BJ (cell line): ENCODE results near the gene CLNK. TPM values are rescaled to one million over a fixed set of nuclear protein-coding genes. Genes with fewer than 3 reads are reported as not detected.

Experiments used
- CTCF ChIA-PET: fragments of 350-600 bp; formaldehyde crosslinking; extraction: SDS; loops from one replicate; lab custom pipeline; 2021; ENCODE audit warnings: antibody characterized with exemption, inconsistent platforms; lab: Yijun Ruan, JAX
- POLR2A ChIA-PET: fragments of 300-600 bp; sonication (Branson Sonifier 250); formaldehyde crosslinking; extraction: SDS; loops from one replicate; lab custom pipeline; 2021; ENCODE audit warnings: antibody characterized with exemption; lab: Charles Lee
- DNase-seq: peaks from one replicate; pipeline ENCODE4 v3.0.0-alpha.2; 2011; ENCODE audit warnings: low read depth
- H3K27me3 ChIP-seq: 2 replicates; pipeline ENCODE4 v1.6.0; 2011; ENCODE audit warnings: low read length; ENCODE audit not compliant: control insufficient read depth, insufficient read depth
- H3K36me3 ChIP-seq: 2 replicates; pipeline ENCODE4 v1.5.1; 2011; ENCODE audit warnings: low read length; ENCODE audit not compliant: control insufficient read depth, insufficient read depth
- H3K4me3 ChIP-seq: 2 replicates; pipeline ENCODE4 v1.5.1; 2011; ENCODE audit warnings: low read depth, mild to moderate bottlenecking, control low read depth, low read length
- polyA plus RNA-seq: library from polyadenylated mRNA; depleted of rRNA; stranded (reverse); fragments of >200 nt; gene quantifications from 2 replicates; pipeline ENCODE4 v1.2.3, GENCODE V29; 2011
- TF ChIP-seq, protein P1 (sequence below): IDR thresholded peaks from 2 replicates; pipeline ENCODE4 v1.5.1; 2011; ENCODE audit warnings: low read depth, mild to moderate bottlenecking, control low read depth, inconsistent platforms, low read length, moderate library complexity; ENCODE audit not compliant: insufficient read depth

CLNK gene
- polyA plus RNA-seq, 1 experiment, result not detected

DNA sequence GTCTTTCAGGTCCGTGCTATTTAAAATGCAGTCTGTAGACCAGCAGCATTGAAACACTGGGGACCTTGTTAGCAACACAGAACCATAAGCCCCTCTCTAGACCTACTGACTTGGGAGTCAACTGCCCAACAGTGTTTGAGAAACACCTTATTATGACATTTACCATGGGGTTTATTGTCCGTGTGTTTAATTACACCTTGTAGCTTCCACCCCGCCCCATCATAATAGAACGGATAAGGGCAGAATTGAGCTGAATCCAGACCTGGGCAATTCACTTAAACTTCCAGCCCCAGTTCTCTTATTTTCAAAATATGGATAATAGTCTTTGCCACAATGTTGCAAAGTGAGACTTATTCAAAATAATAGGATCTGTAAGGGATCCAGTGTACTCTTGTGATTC is 30.6 kb upstream of the CLNK start:
- no peak for DNase-seq
- no peak overlapping the region for H3K4me3 ChIP-seq
- POLR2A ChIA-PET, result no interaction called here
- no peaks in the 10 kb centered on the region for H3K36me3 ChIP-seq
- no peaks in the 10 kb centered on the region for H3K27me3 ChIP-seq
- CTCF ChIA-PET, result no interaction called here
- TF ChIP-seq, protein P1, sequence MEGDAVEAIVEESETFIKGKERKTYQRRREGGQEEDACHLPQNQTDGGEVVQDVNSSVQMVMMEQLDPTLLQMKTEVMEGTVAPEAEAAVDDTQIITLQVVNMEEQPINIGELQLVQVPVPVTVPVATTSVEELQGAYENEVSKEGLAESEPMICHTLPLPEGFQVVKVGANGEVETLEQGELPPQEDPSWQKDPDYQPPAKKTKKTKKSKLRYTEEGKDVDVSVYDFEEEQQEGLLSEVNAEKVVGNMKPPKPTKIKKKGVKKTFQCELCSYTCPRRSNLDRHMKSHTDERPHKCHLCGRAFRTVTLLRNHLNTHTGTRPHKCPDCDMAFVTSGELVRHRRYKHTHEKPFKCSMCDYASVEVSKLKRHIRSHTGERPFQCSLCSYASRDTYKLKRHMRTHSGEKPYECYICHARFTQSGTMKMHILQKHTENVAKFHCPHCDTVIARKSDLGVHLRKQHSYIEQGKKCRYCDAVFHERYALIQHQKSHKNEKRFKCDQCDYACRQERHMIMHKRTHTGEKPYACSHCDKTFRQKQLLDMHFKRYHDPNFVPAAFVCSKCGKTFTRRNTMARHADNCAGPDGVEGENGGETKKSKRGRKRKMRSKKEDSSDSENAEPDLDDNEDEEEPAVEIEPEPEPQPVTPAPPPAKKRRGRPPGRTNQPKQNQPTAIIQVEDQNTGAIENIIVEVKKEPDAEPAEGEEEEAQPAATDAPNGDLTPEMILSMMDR, result no peak

DNA sequence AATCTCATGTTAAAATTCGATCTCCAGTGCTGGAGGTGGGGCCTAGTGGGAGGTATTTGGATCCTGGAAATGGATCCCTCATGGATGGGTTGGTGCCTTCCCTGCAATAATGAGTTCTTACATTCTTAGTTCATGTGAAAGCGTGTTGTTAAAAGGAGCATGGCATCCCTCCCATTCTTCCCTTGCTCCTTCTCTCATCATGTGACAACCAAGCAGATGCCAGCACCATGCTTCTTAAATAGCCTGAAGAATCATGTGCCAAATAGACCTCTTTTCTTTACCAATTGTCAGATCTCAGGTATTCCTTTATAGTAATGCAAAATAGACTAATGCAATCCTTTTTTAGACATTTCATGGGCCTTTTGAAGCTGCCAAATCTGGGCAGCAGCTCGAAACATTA is 29.0 kb upstream of the CLNK start:
- CTCF ChIA-PET, result no interaction called here

DNA sequence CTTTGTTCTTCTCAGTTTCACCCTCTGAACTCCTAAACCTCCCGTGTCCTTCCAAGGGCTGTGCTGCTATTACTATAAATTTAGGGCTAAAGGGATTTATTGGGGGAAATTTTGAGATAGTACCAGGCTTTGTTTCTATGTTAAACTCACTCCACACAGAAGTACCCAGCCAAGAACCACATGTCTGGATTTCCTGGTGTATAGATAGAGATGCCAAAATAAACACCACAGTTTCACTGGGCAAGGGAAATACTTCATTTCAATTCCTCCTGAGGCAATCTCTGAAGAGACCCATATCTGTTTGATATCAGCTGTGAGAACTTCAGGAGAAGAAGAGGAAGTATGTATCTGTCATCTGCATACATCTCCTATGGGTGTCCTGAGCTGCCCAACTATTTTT is 21.7 kb upstream of the CLNK start:
- no peaks in the 10 kb centered on the region for H3K27me3 ChIP-seq
- no peak overlapping the region for H3K4me3 ChIP-seq
- CTCF ChIA-PET, result no interaction called here
- H3K36me3 ChIP-seq, result no peaks in the 10 kb centered on the region
- POLR2A ChIA-PET, result no interaction called here
- TF ChIP-seq, protein P1, result no peak
- DNase-seq, result no peak

More for the DNA sequence above, 29.0 kb upstream of the CLNK start:
- H3K4me3 ChIP-seq, result no peak overlapping the region
- POLR2A ChIA-PET, result no interaction called here
- H3K27me3 ChIP-seq, result no peaks in the 10 kb centered on the region
- no peak for DNase-seq
- no peaks in the 10 kb centered on the region for H3K36me3 ChIP-seq
- TF ChIP-seq, protein P1, result no peak

DNA sequence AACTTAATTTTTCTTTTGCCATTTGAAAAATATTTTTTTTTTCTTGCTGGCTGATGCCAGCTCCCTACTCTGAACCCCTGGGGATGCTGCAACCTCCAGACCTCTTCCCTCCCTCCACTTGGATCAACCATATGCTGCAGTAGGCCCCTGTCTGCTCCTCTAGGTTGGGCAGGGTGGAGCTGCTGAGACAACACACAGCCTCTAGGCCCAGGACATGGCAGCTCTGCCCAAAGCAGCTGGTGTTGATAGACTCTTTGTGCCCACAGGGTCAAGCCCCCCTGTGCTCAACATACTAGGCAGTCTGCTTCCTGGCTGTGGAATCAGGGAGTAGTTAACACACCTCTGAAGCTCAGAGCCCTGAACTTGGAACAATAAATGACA is 19.9 kb upstream of the CLNK start:
- Histone ChIP-seq H3K27me3 (no peaks in the 10 kb centered on the region), H3K36me3 (no peaks in the 10 kb centered on the region), H3K4me3 (no peak overlapping the region)
- ChIA-PET CTCF (no interaction called here), POLR2A (no interaction called here)
- DNase-seq, result no peak
- TF ChIP-seq, protein P1, result no peak

DNA sequence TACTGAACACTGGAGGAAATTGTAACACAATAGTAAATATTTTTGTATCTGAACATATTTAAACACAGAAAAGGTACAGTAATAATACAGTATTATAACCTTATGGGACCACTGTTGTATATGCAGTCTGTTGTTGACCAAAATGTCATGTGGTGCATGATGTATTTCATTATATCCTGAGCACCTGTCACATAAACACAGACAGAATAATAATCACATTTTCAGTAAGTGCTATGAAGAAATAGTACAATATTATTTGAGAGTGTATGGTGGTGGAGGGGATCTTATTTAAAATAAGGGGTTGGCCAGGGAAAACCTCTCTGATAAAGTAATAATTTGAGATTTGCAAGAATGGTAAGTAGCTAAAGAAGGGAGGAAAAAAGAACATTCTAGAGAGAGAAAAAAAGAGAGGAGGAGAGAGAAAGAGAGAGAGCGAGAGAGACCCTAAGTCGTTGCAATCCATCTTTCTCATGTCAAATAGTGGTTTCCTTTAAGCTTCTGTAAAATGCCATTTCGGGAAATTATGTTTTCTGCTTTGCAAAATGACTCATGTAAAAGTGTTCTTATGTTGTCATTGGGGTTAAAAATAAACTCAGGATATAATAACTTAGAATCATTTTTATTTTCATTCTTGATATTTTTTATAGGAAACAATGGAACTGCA is 19.3 kb upstream of the CLNK start:
- POLR2A ChIA-PET, result no interaction called here
- Histone ChIP-seq H3K4me3 (no peak overlapping the region), H3K27me3 (no peaks in the 10 kb centered on the region), H3K36me3 (no peaks in the 10 kb centered on the region)
- TF ChIP-seq, protein P1, result no peak
- DNase-seq, result no peak
- CTCF ChIA-PET, result no interaction called here
